Esophagus squamous epithelium (tissue), 5 donors: ENCODE results near the gene HOXB8. TPM values are rescaled to one million over a fixed set of nuclear protein-coding genes. Genes with fewer than 3 reads are reported as not detected.

ENCODE experiments used
- DNase-seq: peaks from one replicate; lab custom pipeline; 2025; lab: John Stamatoyannopoulos, UW
- H3K27ac ChIP-seq, 4 donors: fragments of 200-600 bp; sonication (generic); one replicate each; pipeline ENCODE4 v1.5.1; 2016 to 2019; ENCODE audit warnings: mild to moderate bottlenecking in 1 of 4
- H3K27me3 ChIP-seq, 4 donors: fragments of 200-600 bp; sonication (generic); 1 replicate in 3 of 4; 2 replicates in 1 of 4; pipeline versions ENCODE4 v1.5.1 to v1.6.0; 2017 to 2021; ENCODE audit warnings: antibody characterized with exemption in 1 of 4
- H3K36me3 ChIP-seq, 3 donors: fragments of 200-600 bp; sonication (generic); one replicate each; pipeline ENCODE4 v1.5.1; 2016 to 2019
- H3K4me1 ChIP-seq, 3 donors: fragments of 200-600 bp; sonication (generic); one replicate each; pipeline ENCODE4 v1.5.1; 2017 to 2019
- H3K4me3 ChIP-seq, 4 donors: fragments of 200-600 bp; sonication (generic); 1 replicate in 3 of 4; 2 replicates in 1 of 4; pipeline ENCODE4 v1.5.1; 2016 to 2019; ENCODE audit warnings: mild to moderate bottlenecking in 2 of 4, moderate library complexity in 1 of 4
- H3K9me3 ChIP-seq, 3 donors: fragments of 200-600 bp; sonication (generic); one replicate each; pipeline ENCODE4 v1.5.1; 2016 to 2019
- POLR2A ChIP-seq, 4 donors: fragments of 450-650 bp; IDR thresholded peaks; one replicate each; pipeline ENCODE4 v1.6.1; 2017; ENCODE audit warnings: antibody characterized with exemption in 4 of 4, mild to moderate bottlenecking in 4 of 4, moderate library complexity in 3 of 4
- WGBS, 2 donors: methylation state at CpG; one replicate each; pipeline ENCODE4 v1.1.5; 2018; 5-methylcytosine and 5-hydroxymethylcytosine counted together
- intact Hi-C: fragments of 100-400 bp; cut with DNase I; formaldehyde crosslinking; loops from one replicate; pipeline ENCODE4 v1.15.0; 2022
- total RNA-seq, 4 donors: library from RNA; depleted of rRNA; stranded (reverse); fragments of >200 nt; gene quantifications; one replicate each; pipeline ENCODE4 v1.1.0, GENCODE V29; 2016
- TF ChIP-seq, protein P1 (sequence below), 6 experiments: fragments of 450-650 bp in 4 of 6; fragments of 200-600 bp in 2 of 6; sonication (generic) in 2 of 6; IDR thresholded peaks; one replicate each; pipeline ENCODE4 v1.5.1; 2016 to 2019; ENCODE audit warnings: antibody characterized with exemption in 6 of 6, mild to moderate bottlenecking in 4 of 6, moderate library complexity in 4 of 6
- donor health status: DM: yes; HTN: yes; CAD: no.

The HOXB8 gene
- total RNA-seq, 4 donors from 2014 or later: not detected

GRCh38 chr17:48647103-48647962 lies 32.2 kb upstream of the HOXB8 start:
- peaks cover 8 to 23% (median 8%) of the 10 kb centered on the region in 3 donors for H3K4me1 ChIP-seq
- 1 to 6% methylated on average over 21 to 22 of the region's 30 CpGs for WGBS, 2 donors
- intact Hi-C loops: no loop called here
- H3K27ac ChIP-seq: no peak overlapping the region
- H3K27me3 ChIP-seq: peaks cover 20 to 100% (median 33%) of the 10 kb centered on the region in 4 donors
- TF ChIP-seq, protein P1, sequence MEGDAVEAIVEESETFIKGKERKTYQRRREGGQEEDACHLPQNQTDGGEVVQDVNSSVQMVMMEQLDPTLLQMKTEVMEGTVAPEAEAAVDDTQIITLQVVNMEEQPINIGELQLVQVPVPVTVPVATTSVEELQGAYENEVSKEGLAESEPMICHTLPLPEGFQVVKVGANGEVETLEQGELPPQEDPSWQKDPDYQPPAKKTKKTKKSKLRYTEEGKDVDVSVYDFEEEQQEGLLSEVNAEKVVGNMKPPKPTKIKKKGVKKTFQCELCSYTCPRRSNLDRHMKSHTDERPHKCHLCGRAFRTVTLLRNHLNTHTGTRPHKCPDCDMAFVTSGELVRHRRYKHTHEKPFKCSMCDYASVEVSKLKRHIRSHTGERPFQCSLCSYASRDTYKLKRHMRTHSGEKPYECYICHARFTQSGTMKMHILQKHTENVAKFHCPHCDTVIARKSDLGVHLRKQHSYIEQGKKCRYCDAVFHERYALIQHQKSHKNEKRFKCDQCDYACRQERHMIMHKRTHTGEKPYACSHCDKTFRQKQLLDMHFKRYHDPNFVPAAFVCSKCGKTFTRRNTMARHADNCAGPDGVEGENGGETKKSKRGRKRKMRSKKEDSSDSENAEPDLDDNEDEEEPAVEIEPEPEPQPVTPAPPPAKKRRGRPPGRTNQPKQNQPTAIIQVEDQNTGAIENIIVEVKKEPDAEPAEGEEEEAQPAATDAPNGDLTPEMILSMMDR (IDR thresholded peaks at IDR 0.05): no peak
- TF ChIP-seq POLR2A (IDR thresholded peaks at IDR 0.05): no peak
- DNase-seq: no peak
- H3K9me3 ChIP-seq: no peaks in the 10 kb centered on the region
- H3K4me3 ChIP-seq: peak overlapping the region; percentile 14 to 61 (median 40)
- H3K36me3 ChIP-seq: no peaks in the 10 kb centered on the region

GRCh38 chr17:48646183-48647102 lies 31.4 kb upstream of the HOXB8 start:
- intact Hi-C loops: no loop called here
- WGBS, 2 donors: 3 to 5% methylated on average over 6 to 18 of the region's 80 CpGs
- H3K36me3 ChIP-seq: no peaks in the 10 kb centered on the region
- H3K27me3 ChIP-seq: peaks cover 26 to 100% (median 42%) of the 10 kb centered on the region in 4 donors
- no peaks in the 10 kb centered on the region for H3K9me3 ChIP-seq
- H3K27ac ChIP-seq: no peak overlapping the region
- H3K4me1 ChIP-seq: peaks cover 8 to 27% (median 8%) of the 10 kb centered on the region in 3 donors
- H3K4me3 ChIP-seq: peak overlapping the region in 2 of 4 donors; percentile 41 to 61
- TF ChIP-seq, protein P1 (IDR thresholded peaks at IDR 0.05): no peak
- DNase-seq: no peak

DNA sequence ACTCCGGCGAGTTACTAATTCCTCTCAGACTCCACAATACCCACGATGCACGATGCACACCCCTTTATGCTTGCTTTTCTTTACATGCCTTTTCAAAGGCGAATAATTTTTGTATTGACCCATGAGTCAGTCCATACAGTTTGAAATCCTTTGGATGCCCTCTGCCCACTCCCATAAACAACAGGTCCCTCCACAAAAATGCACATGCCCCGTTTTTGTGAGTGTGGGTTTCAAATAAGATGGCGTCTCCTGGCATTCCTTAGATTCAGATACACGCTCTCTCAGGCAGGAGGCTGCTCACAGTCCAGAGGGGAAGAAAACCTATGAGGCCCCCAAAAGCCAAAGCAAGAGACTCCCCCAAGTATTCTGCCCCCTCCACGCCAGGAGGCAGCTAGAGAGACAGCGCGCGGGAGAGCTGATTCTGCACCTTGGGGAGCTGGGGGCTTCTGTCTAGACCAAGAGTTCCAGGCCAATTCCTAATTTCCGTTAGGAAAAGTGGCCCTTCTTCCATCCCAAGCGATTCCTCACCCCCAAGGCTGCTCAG lies 30.6 kb upstream of the HOXB8 start:
- DNase-seq: no peak
- intact Hi-C loops: no loop called here
- TF ChIP-seq, protein P1 (IDR thresholded peaks at IDR 0.05): no peak
- TF ChIP-seq POLR2A (IDR thresholded peaks at IDR 0.05): no peak
- WGBS, 2 donors: 42 to 47% methylated on average over 9 to 10 of the region's 14 CpGs
- Histone ChIP-seq H3K4me3 (peak overlapping the region in 1 of 4 donors; percentile 41), H3K27me3 (peaks cover 30 to 100% (median 45%) of the 10 kb centered on the region in 4 donors), H3K9me3 (no peaks in the 10 kb centered on the region), H3K36me3 (no peaks in the 10 kb centered on the region), H3K27ac (no peak overlapping the region), H3K4me1 (peaks cover 8 to 27% (median 8%) of the 10 kb centered on the region in 3 donors)

DNA sequence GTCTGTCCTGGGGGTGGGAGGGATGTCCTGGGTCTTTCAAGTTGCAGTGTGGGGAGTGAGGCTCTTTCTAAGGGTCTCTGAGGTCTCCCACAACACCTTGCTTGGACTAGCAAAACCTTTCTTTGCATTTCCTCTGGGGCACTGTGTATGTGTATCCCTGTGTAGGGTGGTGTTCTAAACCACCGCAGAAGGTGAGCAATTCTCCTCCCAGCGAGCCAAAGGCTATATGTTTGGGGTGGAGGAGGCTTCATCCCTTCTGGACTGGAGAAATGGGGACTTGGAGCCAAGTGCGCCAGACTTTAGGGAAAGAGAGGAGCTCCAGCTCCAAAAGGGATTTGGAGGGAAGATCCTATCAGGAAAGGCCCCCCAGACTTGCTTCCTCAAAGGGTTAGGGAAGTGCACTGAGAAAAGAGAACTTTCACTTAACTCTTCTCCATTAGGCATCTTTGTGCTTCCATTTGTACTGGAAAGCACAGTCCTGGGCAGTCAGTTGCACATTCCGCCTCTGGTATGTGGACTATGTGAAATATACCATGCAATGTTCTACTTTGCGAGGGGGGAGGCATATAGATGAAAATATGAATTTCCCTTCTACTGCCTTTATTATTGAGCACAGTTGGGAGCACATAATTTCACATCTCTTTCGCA lies 29.9 kb upstream of the HOXB8 start:
- no peak overlapping the region for H3K4me3 ChIP-seq
- intact Hi-C loops: no loop called here
- 40 to 65% methylated on average over 3 of the region's 6 CpGs for WGBS, 2 donors
- H3K9me3 ChIP-seq: no peaks in the 10 kb centered on the region
- TF ChIP-seq, protein P1 (IDR thresholded peaks at IDR 0.05): no peak
- TF ChIP-seq POLR2A (IDR thresholded peaks at IDR 0.05): no peak
- peaks cover 30 to 100% (median 45%) of the 10 kb centered on the region in 4 donors for H3K27me3 ChIP-seq
- H3K4me1 ChIP-seq: peaks cover 8 to 27% (median 8%) of the 10 kb centered on the region in 3 donors
- DNase-seq: no peak
- no peak overlapping the region for H3K27ac ChIP-seq
- no peaks in the 10 kb centered on the region for H3K36me3 ChIP-seq
